ENCODE measurements around the gene CD160.
A peak's percentile ranks its signal among the peaks of the same experiment; 100 is the strongest.
"Not testable (repeated sequence)": the region's sequence is repeated elsewhere in the genome, so short reads cannot be mapped to it uniquely, and the experiment has no call there.

Gene CD160

GRCh38 chr1:145711213-145711651 lies 8.1 kb upstream of the CD160 start:
- H3K4me3 ChIP-seq (ENCODE audit: insufficient read length, low read depth): no peak overlapping the region
- peaks cover 22% of the 10 kb centered on the region for H3K4me1 ChIP-seq (ENCODE audit: insufficient read depth, insufficient read length)
- H3K9me3 ChIP-seq (ENCODE audit: insufficient read depth, low read length): no peaks in the 10 kb centered on the region
- H3K9ac ChIP-seq (ENCODE audit: insufficient read length, low read depth): no peak overlapping the region
- no peak for TF ChIP-seq ZNF274 (IDR thresholded peaks at IDR 0.05; ENCODE audit: low read depth, low read length)
- no peak for TF ChIP-seq YY1 (IDR thresholded peaks at IDR 0.05; ENCODE audit: insufficient read depth, insufficient read length)
- TF ChIP-seq SUZ12 (IDR thresholded peaks at IDR 0.05; ENCODE audit: extremely low read depth, insufficient read depth, insufficient read length): no peak
- H3K27me3 ChIP-seq (ENCODE audit: insufficient read depth, insufficient read length): no peaks in the 10 kb centered on the region
- no peaks in the 10 kb centered on the region for H3K36me3 ChIP-seq (ENCODE audit: insufficient read depth, insufficient read length, low read length)
- no peak for DNase-seq (ENCODE audit: low read depth, low spot score)

GRCh38 chr1:145714524-145715111 lies 4.7 kb upstream of the CD160 start:
- Histone ChIP-seq H3K4me3 (ENCODE audit: insufficient read length, low read depth) (no peak overlapping the region), H3K27me3 (ENCODE audit: insufficient read depth, insufficient read length) (peaks cover 3% of the 10 kb centered on the region), H3K4me1 (ENCODE audit: insufficient read depth, insufficient read length) (peaks cover 14% of the 10 kb centered on the region), H3K9ac (ENCODE audit: insufficient read length, low read depth) (no peak overlapping the region), H3K36me3 (ENCODE audit: insufficient read depth, insufficient read length, low read length) (no peaks in the 10 kb centered on the region), H3K9me3 (ENCODE audit: insufficient read depth, low read length) (no peaks in the 10 kb centered on the region)
- TF ChIP-seq ZNF274 (IDR thresholded peaks at IDR 0.05; ENCODE audit: low read depth, low read length): no peak
- no peak for TF ChIP-seq SUZ12 (IDR thresholded peaks at IDR 0.05; ENCODE audit: extremely low read depth, insufficient read depth, insufficient read length)
- no peak for TF ChIP-seq YY1 (IDR thresholded peaks at IDR 0.05; ENCODE audit: insufficient read depth, insufficient read length)
- no peak for DNase-seq (ENCODE audit: low read depth, low spot score)

GRCh38 chr1:145716641-145717345 lies 2.5 kb upstream of the CD160 start:
- no peak for TF ChIP-seq ZNF274 (IDR thresholded peaks at IDR 0.05; ENCODE audit: low read depth, low read length)
- no peak for TF ChIP-seq SUZ12 (IDR thresholded peaks at IDR 0.05; ENCODE audit: extremely low read depth, insufficient read depth, insufficient read length)
- no peak for TF ChIP-seq YY1 (IDR thresholded peaks at IDR 0.05; ENCODE audit: insufficient read depth, insufficient read length)
- Histone ChIP-seq H3K4me1 (ENCODE audit: insufficient read depth, insufficient read length) (peaks cover 14% of the 10 kb centered on the region), H3K9ac (ENCODE audit: insufficient read length, low read depth) (no peak overlapping the region), H3K4me3 (ENCODE audit: insufficient read length, low read depth) (no peak overlapping the region), H3K27me3 (ENCODE audit: insufficient read depth, insufficient read length) (peaks cover 16% of the 10 kb centered on the region), H3K36me3 (ENCODE audit: insufficient read depth, insufficient read length, low read length) (no peaks in the 10 kb centered on the region), H3K9me3 (ENCODE audit: insufficient read depth, low read length) (no peaks in the 10 kb centered on the region)
- DNase-seq (ENCODE audit: low read depth, low spot score): no peak

- Histone ChIP-seq H3K9ac (ENCODE audit: insufficient read length, low read depth) (no peak overlapping the region), H3K27me3 (ENCODE audit: insufficient read depth, insufficient read length) (peaks cover 21% of the 10 kb centered on the region), H3K4me3 (ENCODE audit: insufficient read length, low read depth) (no peak overlapping the region), H3K9me3 (ENCODE audit: insufficient read depth, low read length) (no peaks in the 10 kb centered on the region), H3K36me3 (ENCODE audit: insufficient read depth, insufficient read length, low read length) (no peaks in the 10 kb centered on the region), H3K4me1 (ENCODE audit: insufficient read depth, insufficient read length) (peaks cover 14% of the 10 kb centered on the region)
- DNase-seq (ENCODE audit: low read depth, low spot score): no peak
- TF ChIP-seq YY1 (IDR thresholded peaks at IDR 0.05; ENCODE audit: insufficient read depth, insufficient read length) (no peak), SUZ12 (IDR thresholded peaks at IDR 0.05; ENCODE audit: extremely low read depth, insufficient read depth, insufficient read length) (no peak), ZNF274 (IDR thresholded peaks at IDR 0.05; ENCODE audit: low read depth, low read length) (no peak)
These were observed 1.5 kb upstream of the CD160 start for GRCh38 chr1:145717833-145718232.

GRCh38 chr1:145718465-145718864 lies 834 bp upstream of the CD160 start:
- H3K27me3 ChIP-seq (ENCODE audit: insufficient read depth, insufficient read length): peaks cover 21% of the 10 kb centered on the region
- H3K4me1 ChIP-seq (ENCODE audit: insufficient read depth, insufficient read length): peaks cover 14% of the 10 kb centered on the region
- H3K4me3 ChIP-seq (ENCODE audit: insufficient read length, low read depth); H3K9me3 ChIP-seq (ENCODE audit: insufficient read depth, low read length); H3K36me3 ChIP-seq (ENCODE audit: insufficient read depth, insufficient read length, low read length); DNase-seq (ENCODE audit: low read depth, low spot score); H3K9ac ChIP-seq (ENCODE audit: insufficient read length, low read depth): not testable (repeated sequence)

GRCh38 chr1:145720556-145720877 lies 1.2 kb downstream of the CD160 start:
- TF ChIP-seq YY1 (IDR thresholded peaks at IDR 0.05; ENCODE audit: insufficient read depth, insufficient read length): no peak
- no peak for TF ChIP-seq SUZ12 (IDR thresholded peaks at IDR 0.05; ENCODE audit: extremely low read depth, insufficient read depth, insufficient read length)
- no peak for TF ChIP-seq ZNF274 (IDR thresholded peaks at IDR 0.05; ENCODE audit: low read depth, low read length)
- no peak for DNase-seq (ENCODE audit: low read depth, low spot score)
- no peaks in the 10 kb centered on the region for H3K36me3 ChIP-seq (ENCODE audit: insufficient read depth, insufficient read length, low read length)
- peaks cover 21% of the 10 kb centered on the region for H3K27me3 ChIP-seq (ENCODE audit: insufficient read depth, insufficient read length)
- H3K4me3 ChIP-seq (ENCODE audit: insufficient read length, low read depth): no peak overlapping the region
- H3K9me3 ChIP-seq (ENCODE audit: insufficient read depth, low read length): no peaks in the 10 kb centered on the region
- H3K4me1 ChIP-seq (ENCODE audit: insufficient read depth, insufficient read length): peaks cover 9% of the 10 kb centered on the region
- no peak overlapping the region for H3K9ac ChIP-seq (ENCODE audit: insufficient read length, low read depth)

- Histone ChIP-seq H3K4me3 (ENCODE audit: insufficient read length, low read depth) (no peak overlapping the region), H3K4me1 (ENCODE audit: insufficient read depth, insufficient read length) (peaks cover 4% of the 10 kb centered on the region), H3K9me3 (ENCODE audit: insufficient read depth, low read length) (no peaks in the 10 kb centered on the region), H3K9ac (ENCODE audit: insufficient read length, low read depth) (no peak overlapping the region), H3K27me3 (ENCODE audit: insufficient read depth, insufficient read length) (peaks cover 21% of the 10 kb centered on the region), H3K36me3 (ENCODE audit: insufficient read depth, insufficient read length, low read length) (no peaks in the 10 kb centered on the region)
- no peak for TF ChIP-seq ZNF274 (IDR thresholded peaks at IDR 0.05; ENCODE audit: low read depth, low read length)
- no peak for TF ChIP-seq YY1 (IDR thresholded peaks at IDR 0.05; ENCODE audit: insufficient read depth, insufficient read length)
- no peak for TF ChIP-seq SUZ12 (IDR thresholded peaks at IDR 0.05; ENCODE audit: extremely low read depth, insufficient read depth, insufficient read length)
- DNase-seq (ENCODE audit: low read depth, low spot score): peak; percentile 59
These were observed 1.8 kb downstream of the CD160 start for GRCh38 chr1:145720878-145721671.

GRCh38 chr1:145726193-145726592 lies 6.9 kb downstream of the CD160 start:
- H3K27me3 ChIP-seq (ENCODE audit: insufficient read depth, insufficient read length); H3K36me3 ChIP-seq (ENCODE audit: insufficient read depth, insufficient read length, low read length); DNase-seq (ENCODE audit: low read depth, low spot score); H3K4me1 ChIP-seq (ENCODE audit: insufficient read depth, insufficient read length); H3K4me3 ChIP-seq (ENCODE audit: insufficient read length, low read depth); H3K9me3 ChIP-seq (ENCODE audit: insufficient read depth, low read length); H3K9ac ChIP-seq (ENCODE audit: insufficient read length, low read depth): not testable (repeated sequence)

All from NT2/D1 (cell line).